Fibroblast of lung (primary cell): Measurements from ENCODE around the gene SLC52A3.

Experiments
- EZH2 ChIP-seq: IDR thresholded peaks from 2 replicates; pipeline ENCODE4 v1.5.1; 2012; ENCODE audit warnings: low read length, control low read depth, mild to moderate bottlenecking; ENCODE audit errors: missing control alignments
- TF ChIP-seq, protein P1 (sequence below), 2 donors: IDR thresholded peaks in 1 of 2; conservative IDR thresholded peaks in 1 of 2; 1 replicate in 1 of 2; 2 replicates in 1 of 2; pipeline ENCODE4 v1.5.1; 2011 to 2012; ENCODE audit warnings: low read length in 2 of 2, control low read depth in 1 of 2, inconsistent platforms in 1 of 2, low read depth in 1 of 2, mild to moderate bottlenecking in 1 of 2

DNA sequence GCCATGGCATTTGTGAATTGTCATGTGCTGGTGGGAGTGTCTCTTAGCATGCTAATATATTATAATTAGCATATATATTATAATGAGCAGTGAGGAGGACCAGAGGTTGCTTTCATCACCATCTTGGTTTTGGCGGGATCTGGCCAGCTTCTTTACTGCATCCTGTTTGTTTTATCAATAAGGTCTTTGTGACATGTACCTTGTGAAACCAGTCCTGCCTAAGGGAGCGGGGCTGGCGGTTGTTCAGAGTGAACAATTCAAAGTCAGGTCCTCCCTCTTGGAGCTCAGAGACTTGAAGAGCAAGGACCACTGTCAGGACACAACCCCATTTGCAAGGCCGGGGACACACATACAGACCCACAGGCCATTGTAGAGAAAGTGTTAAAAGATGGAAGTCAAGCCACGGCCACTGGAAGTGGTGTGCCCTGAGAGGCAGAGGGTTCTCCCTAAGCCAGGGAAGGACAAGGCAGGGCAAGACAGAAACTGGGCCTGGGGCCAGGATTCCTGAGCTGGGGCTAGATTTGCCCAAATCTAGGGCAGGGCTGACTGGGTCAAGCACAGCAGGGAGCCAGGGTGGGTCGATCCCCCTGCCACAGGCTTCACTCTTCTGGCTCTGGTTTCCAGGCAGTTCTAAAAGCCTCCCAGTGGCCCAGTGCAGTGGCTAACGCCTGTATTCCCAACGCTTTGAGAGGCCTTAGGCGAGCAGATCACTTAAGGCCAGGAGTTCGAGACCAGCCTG is 14.2 kb downstream of the SLC52A3 start:
- TF ChIP-seq, protein P1, sequence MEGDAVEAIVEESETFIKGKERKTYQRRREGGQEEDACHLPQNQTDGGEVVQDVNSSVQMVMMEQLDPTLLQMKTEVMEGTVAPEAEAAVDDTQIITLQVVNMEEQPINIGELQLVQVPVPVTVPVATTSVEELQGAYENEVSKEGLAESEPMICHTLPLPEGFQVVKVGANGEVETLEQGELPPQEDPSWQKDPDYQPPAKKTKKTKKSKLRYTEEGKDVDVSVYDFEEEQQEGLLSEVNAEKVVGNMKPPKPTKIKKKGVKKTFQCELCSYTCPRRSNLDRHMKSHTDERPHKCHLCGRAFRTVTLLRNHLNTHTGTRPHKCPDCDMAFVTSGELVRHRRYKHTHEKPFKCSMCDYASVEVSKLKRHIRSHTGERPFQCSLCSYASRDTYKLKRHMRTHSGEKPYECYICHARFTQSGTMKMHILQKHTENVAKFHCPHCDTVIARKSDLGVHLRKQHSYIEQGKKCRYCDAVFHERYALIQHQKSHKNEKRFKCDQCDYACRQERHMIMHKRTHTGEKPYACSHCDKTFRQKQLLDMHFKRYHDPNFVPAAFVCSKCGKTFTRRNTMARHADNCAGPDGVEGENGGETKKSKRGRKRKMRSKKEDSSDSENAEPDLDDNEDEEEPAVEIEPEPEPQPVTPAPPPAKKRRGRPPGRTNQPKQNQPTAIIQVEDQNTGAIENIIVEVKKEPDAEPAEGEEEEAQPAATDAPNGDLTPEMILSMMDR (conservative IDR thresholded peaks at IDR 0.05 in 1 of 2, IDR thresholded peaks at IDR 0.05 in 1 of 2; ENCODE audit: low read depth in 1 of 2, low read length in 2 of 2) = no peak
- no peak for TF ChIP-seq EZH2
